ENCODE measurements around the gene PLA2G4F. TPM values are rescaled to one million over a fixed set of nuclear protein-coding genes. Genes with fewer than 3 reads are reported as not detected.

The PLA2G4F gene
- total RNA-seq, 1 donor from 2014 or later, result not detected

GRCh38 chr15:42131006-42131405, 25.4 kb downstream of the PLA2G4F start:
- Mint-ChIP-seq H3K4me1 (ENCODE audit: low read depth) (no peaks in the 10 kb centered on the region), H3K27me3 (ENCODE audit: low read depth) (peaks cover 30% of the 10 kb centered on the region), H3K9me3 (ENCODE audit: low read depth) (no peaks in the 10 kb centered on the region), H3K27ac (ENCODE audit: unreplicated experiment) (no peak overlapping the region), H3K36me3 (ENCODE audit: low read depth) (no peaks in the 10 kb centered on the region), H3K4me3 (ENCODE audit: unreplicated experiment) (no peak overlapping the region)
- DNase-seq (ENCODE audit: low spot score), result no peak
- no peak for TF ChIP-seq CTCF (IDR thresholded peaks at IDR 0.05)

- Mint-ChIP-seq H3K36me3 (ENCODE audit: low read depth) (no peaks in the 10 kb centered on the region), H3K9me3 (ENCODE audit: low read depth) (no peaks in the 10 kb centered on the region), H3K4me3 (ENCODE audit: unreplicated experiment) (no peak overlapping the region), H3K4me1 (ENCODE audit: low read depth) (no peaks in the 10 kb centered on the region), H3K27ac (ENCODE audit: unreplicated experiment) (no peak overlapping the region), H3K27me3 (ENCODE audit: low read depth) (peaks cover 34% of the 10 kb centered on the region)
- no peak for DNase-seq (ENCODE audit: low spot score)
- no peak for TF ChIP-seq CTCF (IDR thresholded peaks at IDR 0.05)
These were observed 26.0 kb downstream of the PLA2G4F start for GRCh38 chr15:42130246-42130986.

GRCh38 chr15:42129364-42129763, 27.1 kb downstream of the PLA2G4F start:
- TF ChIP-seq CTCF (IDR thresholded peaks at IDR 0.05), result no peak
- no peaks in the 10 kb centered on the region for H3K9me3 Mint-ChIP-seq (ENCODE audit: low read depth)
- H3K27me3 Mint-ChIP-seq (ENCODE audit: low read depth), result peaks cover 41% of the 10 kb centered on the region
- H3K4me1 Mint-ChIP-seq (ENCODE audit: low read depth), result no peaks in the 10 kb centered on the region
- H3K27ac Mint-ChIP-seq (ENCODE audit: unreplicated experiment), result no peak overlapping the region
- H3K4me3 Mint-ChIP-seq (ENCODE audit: unreplicated experiment), result no peak overlapping the region
- no peaks in the 10 kb centered on the region for H3K36me3 Mint-ChIP-seq (ENCODE audit: low read depth)
- DNase-seq (ENCODE audit: low spot score), result no peak

- no peak for DNase-seq (ENCODE audit: low spot score)
- no peaks in the 10 kb centered on the region for H3K4me1 Mint-ChIP-seq (ENCODE audit: low read depth)
- H3K36me3 Mint-ChIP-seq (ENCODE audit: low read depth), result no peaks in the 10 kb centered on the region
- TF ChIP-seq CTCF (IDR thresholded peaks at IDR 0.05), result no peak
- H3K27me3 Mint-ChIP-seq (ENCODE audit: low read depth), result peaks cover 41% of the 10 kb centered on the region
- no peaks in the 10 kb centered on the region for H3K9me3 Mint-ChIP-seq (ENCODE audit: low read depth)
- H3K27ac Mint-ChIP-seq (ENCODE audit: unreplicated experiment), result no peak overlapping the region
- no peak overlapping the region for H3K4me3 Mint-ChIP-seq (ENCODE audit: unreplicated experiment)
These were observed 28.0 kb downstream of the PLA2G4F start for GRCh38 chr15:42128476-42128875.

- Mint-ChIP-seq H3K27me3 (ENCODE audit: low read depth) (peaks cover 50% of the 10 kb centered on the region), H3K36me3 (ENCODE audit: low read depth) (no peaks in the 10 kb centered on the region), H3K4me3 (ENCODE audit: unreplicated experiment) (no peak overlapping the region), H3K4me1 (ENCODE audit: low read depth) (no peaks in the 10 kb centered on the region), H3K27ac (ENCODE audit: unreplicated experiment) (no peak overlapping the region), H3K9me3 (ENCODE audit: low read depth) (no peaks in the 10 kb centered on the region)
- DNase-seq (ENCODE audit: low spot score), result no peak
- TF ChIP-seq CTCF (IDR thresholded peaks at IDR 0.05), result no peak
These were observed 32.9 kb downstream of the PLA2G4F start for GRCh38 chr15:42123546-42123945.
